GM12878 (cell line): Measurements from ENCODE around the gene BNC2. TPM values are rescaled to one million over a fixed set of nuclear protein-coding genes. Genes with fewer than 3 reads are reported as not detected.

Experiments used
- ATAC-seq: fragments of 200-7000 bp; cut with Tn5 transposase; 3 replicates; pipeline ENCODE4 v1.9.1; 2020; ENCODE audit warnings: mild to moderate bottlenecking, moderate library complexity
- BruUV-seq: library from RNA; stranded (reverse); fragments of 400-500 nt; replicated peaks from 2 replicates; lab custom pipeline; 2021; lab: Mats Ljungman, UMichigan
- CTCF ChIA-PET: fragments of 300-600 bp; sonication (Branson Sonifier 250); formaldehyde crosslinking; extraction: SDS; loops from one replicate; lab custom pipeline; 2021; ENCODE audit warnings: inconsistent platforms; lab: Yijun Ruan, JAX
- POLR2A ChIA-PET: fragments of 350-600 bp; formaldehyde crosslinking; extraction: SDS; loops from one replicate; lab custom pipeline; 2021; ENCODE audit warnings: inconsistent platforms; lab: Charles Lee
- RAD21 ChIA-PET: fragments of 300-600 bp; sonication (Branson Sonifier 250); formaldehyde crosslinking; loops from one replicate; lab custom pipeline; 2023; ENCODE audit warnings: antibody characterized with exemption; ENCODE audit not compliant: unreplicated experiment; lab: Charles Lee
- SMC1A ChIA-PET: fragments of 300-600 bp; sonication (Branson Sonifier 250); formaldehyde crosslinking; loops from one replicate; lab custom pipeline; 2023; ENCODE audit not compliant: unreplicated experiment, uncharacterized antibody; lab: Charles Lee
- DNase-seq: peaks from one replicate; pipeline ENCODE4 v3.0.0-alpha.2; 2011; ENCODE audit warnings: low read depth, low spot score
- FAIRE-seq: peaks from 3 replicates; lab custom pipeline; 2011; peaks lifted over from hg19 to GRCh38; lab: Jason Lieb, UNC
- H2AFZ ChIP-seq: 2 replicates; pipeline ENCODE4 v1.6.0; 2011; ENCODE audit warnings: low read depth, low read length, control low read depth; ENCODE audit not compliant: control insufficient read depth
- H3K27ac ChIP-seq: 2 replicates; pipeline ENCODE4 v1.5.1; 2011; ENCODE audit warnings: control low read depth; ENCODE audit not compliant: control insufficient read depth, insufficient read depth
- H3K27me3 ChIP-seq, 2 experiments: replicated peaks in 1 of 2; 2 replicates each; pipeline versions ENCODE4 v1.6.0 to v1.6.1; 2011; ENCODE audit warnings: low read length in 1 of 2; ENCODE audit not compliant: control insufficient read depth in 2 of 2, insufficient read depth in 2 of 2
- H3K36me3 ChIP-seq, 2 experiments: 2 replicates each; pipeline ENCODE4 v1.5.1; 2011; ENCODE audit warnings: low read length in 1 of 2; ENCODE audit not compliant: control insufficient read depth in 2 of 2, insufficient read depth in 2 of 2
- H3K4me1 ChIP-seq: 2 replicates; pipeline ENCODE4 v1.6.1; 2011; ENCODE audit warnings: mild to moderate bottlenecking, low read length, moderate library complexity, mixed read lengths; ENCODE audit not compliant: control insufficient read depth, insufficient read depth
- H3K4me2 ChIP-seq: 2 replicates; pipeline ENCODE4 v1.6.0; 2011; ENCODE audit warnings: control low read depth; ENCODE audit not compliant: control insufficient read depth, insufficient read depth
- H3K4me3 ChIP-seq: fragments of 200-600 bp; sonication (generic); 2 replicates; pipeline ENCODE4 v1.5.1; 2016
- H3K79me2 ChIP-seq: 2 replicates; pipeline ENCODE4 v1.6.0; 2011; ENCODE audit warnings: low read length; ENCODE audit not compliant: control insufficient read depth, insufficient read depth
- H3K9ac ChIP-seq: 2 replicates; pipeline ENCODE4 v1.8.0; 2011; ENCODE audit warnings: low read length, control low read depth, mixed read lengths; ENCODE audit not compliant: control insufficient read depth, insufficient read depth
- H3K9me3 ChIP-seq: replicated peaks from 3 replicates; pipeline ENCODE4 v1.5.1; 2011; ENCODE audit warnings: mild to moderate bottlenecking, low read length; ENCODE audit not compliant: control insufficient read depth, insufficient read depth
- H4K20me1 ChIP-seq: 2 replicates; pipeline ENCODE4 v1.6.0; 2011; ENCODE audit not compliant: control insufficient read depth, insufficient read depth
- ASH2L ChIP-seq: fragments of 300-600, 200-600 bp; sonication (generic); IDR thresholded peaks from 2 replicates; pipeline ENCODE4 v1.6.1; 2017; ENCODE audit warnings: low read depth, mild to moderate bottlenecking, borderline replicate concordance
- ATF7 ChIP-seq: fragments of 450-650 bp; IDR thresholded peaks from 2 replicates; pipeline ENCODE4 v1.6.1; 2016; ENCODE audit warnings: low read depth, mild to moderate bottlenecking
- BCL11A ChIP-seq: IDR thresholded peaks from 2 replicates; pipeline ENCODE4 v1.6.1; 2011; ENCODE audit warnings: low read depth, low read length
- CBX5 ChIP-seq: sonication (generic); IDR thresholded peaks from 2 replicates; pipeline ENCODE4 v1.6.1; 2016; ENCODE audit warnings: low read depth, moderate library complexity, mild to moderate bottlenecking, inconsistent platforms
- CEBPB ChIP-seq, 2 experiments: fragments of 150-350 bp in 1 of 2; IDR thresholded peaks; 2 replicates each; pipeline ENCODE4 v1.6.1; 2012 to 2014; ENCODE audit warnings: low read depth in 2 of 2, low read length in 2 of 2, borderline replicate concordance in 1 of 2, inconsistent platforms in 1 of 2
- CHD2 ChIP-seq: IDR thresholded peaks from 2 replicates; pipeline ENCODE4 v1.6.1; 2011; ENCODE audit warnings: low read depth, low read length, improper control_type of control experiment, borderline replicate concordance
- ETV6 ChIP-seq, 2 experiments: fragments of 450-650 bp in 1 of 2; IDR thresholded peaks in 1 of 2; conservative IDR thresholded peaks in 1 of 2; 2 replicates each; pipeline ENCODE4 v1.6.1; 2014; ENCODE audit warnings: antibody characterized with exemption in 1 of 2, borderline replicate concordance in 1 of 2, low read depth in 1 of 2, mild to moderate bottlenecking in 1 of 2, moderate library complexity in 1 of 2
- EZH2 ChIP-seq: IDR thresholded peaks from 2 replicates; pipeline ENCODE4 v1.6.1; 2012; ENCODE audit warnings: low read depth, mild to moderate bottlenecking, control low read depth, inconsistent platforms, low read length, borderline replicate concordance; ENCODE audit not compliant: control insufficient read depth
- FOS ChIP-seq: IDR thresholded peaks from 3 replicates; pipeline ENCODE4 v1.6.1; 2011; ENCODE audit warnings: borderline replicate concordance; ENCODE audit not compliant: insufficient read length; ENCODE audit errors: extremely low read depth
- MTA2 ChIP-seq: fragments of 450-650 bp; IDR thresholded peaks from 2 replicates; pipeline ENCODE4 v1.6.1; 2016; ENCODE audit warnings: low read depth, mild to moderate bottlenecking, moderate library complexity
- NR2C1 ChIP-seq: fragments of 450-650 bp; IDR thresholded peaks from 2 replicates; pipeline ENCODE4 v1.6.1; 2017; ENCODE audit warnings: antibody characterized with exemption, mild to moderate bottlenecking, moderate library complexity
- PAX8 ChIP-seq: fragments of 450-650 bp; IDR thresholded peaks from 2 replicates; pipeline ENCODE4 v1.6.1; 2017; ENCODE audit warnings: mild to moderate bottlenecking, moderate library complexity
- POU2F2 ChIP-seq: IDR thresholded peaks from 3 replicates; pipeline ENCODE4 v1.6.1; 2011; ENCODE audit warnings: low read depth, mild to moderate bottlenecking, low read length, borderline replicate concordance
- RAD51 ChIP-seq: fragments of 450-650 bp; IDR thresholded peaks from 2 replicates; pipeline ENCODE4 v1.6.1; 2016; ENCODE audit warnings: moderate library complexity, mild to moderate bottlenecking, inconsistent platforms
- SUPT20H ChIP-seq: IDR thresholded peaks from 2 replicates; pipeline ENCODE4 v1.6.1; 2011; ENCODE audit warnings: low read depth, mild to moderate bottlenecking, low read length, moderate library complexity, borderline replicate concordance; ENCODE audit not compliant: control insufficient read depth
- ZNF217 ChIP-seq: fragments of 450-650 bp; IDR thresholded peaks from 2 replicates; pipeline ENCODE4 v1.6.1; 2017; ENCODE audit warnings: antibody characterized with exemption, mild to moderate bottlenecking
- WGBS: methylation state at CpG from one replicate; pipeline ENCODE4 v1.1.6; 2016; ENCODE audit warnings: low lambda C conversion rate; ENCODE audit not compliant: insufficient replicate concordance, insufficient coverage; ENCODE audit errors: missing lambda C conversion rate; 5-methylcytosine and 5-hydroxymethylcytosine counted together
- in situ Hi-C: fragments of 300-500 bp; cut with MboI; formaldehyde crosslinking; loops from 9 replicates; pipeline ENCODE4 v1.14.3; 2018; ENCODE audit warnings: mixed read lengths
- intact Hi-C: fragments of 100-400 bp; cut with micrococcal nuclease; formaldehyde crosslinking; loops from one replicate; pipeline ENCODE4 v1.14.2; 2022; ENCODE audit not compliant: unreplicated experiment
- polyA plus RNA-seq, 11 experiments: library from polyadenylated mRNA; depleted of rRNA in 4 of 11; unstranded in 6 of 11; stranded (reverse) in 5 of 11; fragments of >200 nt; fragmentation: Nextera tagmentation in 4 of 11; fragmentation: Illumina TruSeq in 1 of 11; extraction: Ambion mirVana in 4 of 11; extraction: Trizol in 1 of 11; gene quantifications; 1 replicate in 1 of 11; 2 replicates in 10 of 11; pipeline versions ENCODE4 v1.2.1 to v1.2.3, GENCODE V29; 2011 to 2016; ENCODE audit warnings: inconsistent platforms in 2 of 11, missing spikeins in 2 of 11, low read depth in 1 of 11
- total RNA-seq, 4 experiments: library from RNA; depleted of rRNA in 3 of 4; stranded (reverse); fragments of >200 nt in 3 of 4; fragmentation: Illumina TruSeq in 1 of 4; extraction: Trizol in 1 of 4; gene quantifications; 2 replicates each; pipeline versions ENCODE4 v1.2.1 to v1.2.3, GENCODE V29; 2013 to 2021
- TF ChIP-seq, protein P1 (sequence below): IDR thresholded peaks from 2 replicates; pipeline ENCODE4 v1.6.1; 2012; ENCODE audit warnings: low read length, inconsistent platforms

BNC2 gene
- total and polyA plus RNA-seq, 10 of the 15 experiments (the other 5 are each of a cell fraction or from before 2014, with no cell fraction given) = 0.05 to 14.5 (median 0.26) TPM

DNA sequence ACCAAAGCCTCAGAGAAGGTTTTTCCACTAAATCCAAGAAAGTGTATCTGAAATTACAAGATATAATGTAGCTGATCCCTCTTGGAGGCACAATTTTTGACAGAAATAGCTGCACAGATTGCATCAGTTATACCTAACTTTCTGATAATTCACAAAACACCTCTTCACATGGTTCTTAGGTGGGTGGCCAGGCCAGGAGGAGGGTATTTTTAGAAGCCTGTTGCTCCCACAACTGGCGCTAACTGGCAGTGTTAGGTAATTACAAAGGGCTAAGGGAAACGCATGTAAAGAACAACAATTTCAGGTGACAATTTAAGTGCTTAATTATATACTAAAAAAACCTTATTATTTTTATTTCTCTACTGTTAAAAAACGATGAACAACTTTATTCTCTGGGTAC is 247.9 kb downstream of the BNC2 start:
- H3K4me1 ChIP-seq = no peaks in the 10 kb centered on the region
- H3K79me2 ChIP-seq = no peaks in the 10 kb centered on the region
- SMC1A ChIA-PET = interaction anchor here (1.1 to 1.2 kb wide), 2 partner anchors 11 to 75 kb away, joined by 3 read pairs; no protein-coding TSS in a partner anchor
- H4K20me1 ChIP-seq = no peaks in the 10 kb centered on the region
- ATAC-seq = no peak
- POLR2A ChIA-PET = no interaction called here
- no peak overlapping the region for H3K4me3 ChIP-seq
- H2AFZ ChIP-seq = no peak overlapping the region
- no peak for DNase-seq
- WGBS = 5% methylated on average over 3 of the region's 3 CpGs
- intact Hi-C loops (no loop called here), in situ Hi-C loops (no loop called here)
- no peak for FAIRE-seq
- TF ChIP-seq BCL11A = no peak
- TF ChIP-seq, protein P1, sequence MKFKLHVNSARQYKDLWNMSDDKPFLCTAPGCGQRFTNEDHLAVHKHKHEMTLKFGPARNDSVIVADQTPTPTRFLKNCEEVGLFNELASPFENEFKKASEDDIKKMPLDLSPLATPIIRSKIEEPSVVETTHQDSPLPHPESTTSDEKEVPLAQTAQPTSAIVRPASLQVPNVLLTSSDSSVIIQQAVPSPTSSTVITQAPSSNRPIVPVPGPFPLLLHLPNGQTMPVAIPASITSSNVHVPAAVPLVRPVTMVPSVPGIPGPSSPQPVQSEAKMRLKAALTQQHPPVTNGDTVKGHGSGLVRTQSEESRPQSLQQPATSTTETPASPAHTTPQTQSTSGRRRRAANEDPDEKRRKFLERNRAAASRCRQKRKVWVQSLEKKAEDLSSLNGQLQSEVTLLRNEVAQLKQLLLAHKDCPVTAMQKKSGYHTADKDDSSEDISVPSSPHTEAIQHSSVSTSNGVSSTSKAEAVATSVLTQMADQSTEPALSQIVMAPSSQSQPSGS = no peak
- TF ChIP-seq ATF7 = no peak
- no peak for TF ChIP-seq ASH2L
- TF ChIP-seq CHD2 = no peak
- TF ChIP-seq CBX5 = no peak
- TF ChIP-seq NR2C1 = no peak
- no peak for TF ChIP-seq PAX8
- no peak for TF ChIP-seq SUPT20H
- no peak for TF ChIP-seq ZNF217
- TF ChIP-seq FOS = no peak
- no peak for TF ChIP-seq EZH2
- no peak for TF ChIP-seq RAD51
- TF ChIP-seq CEBPB (IDR thresholded peaks at IDR 0.05; ENCODE audit: borderline replicate concordance in 1 of 2, low read depth in 2 of 2, low read length in 2 of 2) = no peak
- TF ChIP-seq ETV6 (conservative IDR thresholded peaks at IDR 0.05 in 1 of 2, IDR thresholded peaks at IDR 0.05 in 1 of 2; ENCODE audit: borderline replicate concordance in 1 of 2, low read depth in 1 of 2) = no peak
- no peak for TF ChIP-seq MTA2
- TF ChIP-seq POU2F2 = no peak
- RAD21 ChIA-PET = interaction anchor here (1.1 kb wide), 1 partner anchor 426 kb away, joined by 3 read pairs; no protein-coding TSS in a partner anchor
- no peak overlapping the region for H3K4me2 ChIP-seq
- peaks cover 0 to 2% of the 10 kb centered on the region in 2 experiments; a peak in 1 of 4 replicates for H3K27me3 ChIP-seq
- H3K27ac ChIP-seq = no peak overlapping the region
- BruUV-seq = no TSS peak
- H3K9ac ChIP-seq = no peak overlapping the region
- no peaks in the 10 kb centered on the region for H3K9me3 ChIP-seq
- no peaks in the 10 kb centered on the region for H3K36me3 ChIP-seq
- CTCF ChIA-PET = no interaction called here
